Right ventricle myocardium superior (tissue), 1 donor: ENCODE results near the gene GMEB2. TPM values are rescaled to one million over a fixed set of nuclear protein-coding genes. Genes with fewer than 3 reads are reported as not detected.
"Not testable (repeated sequence)": the region's sequence is repeated elsewhere in the genome, so short reads cannot be mapped to it uniquely, and the experiment has no call there.

Source experiments
- ATAC-seq: fragments of 200-7000 bp; cut with Tn5 transposase; one replicate; pipeline ENCODE4 v1.9.1; 2020; ENCODE audit warnings: mild to moderate bottlenecking; ENCODE audit not compliant: poor library complexity
- DNase-seq: peaks from one replicate; pipeline ENCODE4 v3.0.0-alpha.2; 2020
- intact Hi-C: fragments of 100-400 bp; cut with DNase I; formaldehyde crosslinking; loops from one replicate; pipeline ENCODE4 v1.11.2; 2022
- total RNA-seq: library from RNA; stranded (reverse); fragmentation: NEBNext Ultra II Directional; extraction: Animal tissue kit (Norgen Biotek cat#: 25700); gene quantifications from one replicate; pipeline ENCODE4 v1.2.1, GENCODE V29; 2021
- donor health status: DM: no; HTN: yes; CAD: no; lungs with severe emphysema.

GMEB2 gene
- total RNA-seq, 1 donor from 2014 or later: 5.5 TPM

DNA sequence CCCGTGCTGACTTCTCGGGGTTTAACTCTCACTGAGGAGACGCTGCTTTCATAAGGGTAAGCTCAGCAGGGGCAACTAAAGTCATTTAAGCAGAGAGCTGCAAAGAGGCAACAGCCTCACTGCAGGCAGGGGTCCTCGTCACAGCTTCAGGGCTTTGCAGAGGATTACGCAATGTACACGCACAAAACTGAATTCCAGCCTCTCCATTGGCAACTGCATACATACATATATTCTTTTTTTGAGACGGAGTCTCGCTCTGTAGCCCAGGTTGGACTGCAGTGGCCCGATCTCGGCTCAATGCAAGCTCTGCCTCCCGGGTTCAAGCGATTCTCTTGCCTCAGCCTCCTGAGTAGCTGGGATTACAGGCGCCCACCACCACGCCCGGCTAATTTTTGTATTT, 2.4 kb downstream of the GMEB2 start:
- peak; percentile 23 for DNase-seq
- no peak for ATAC-seq
- intact Hi-C loops: no loop called here

DNA sequence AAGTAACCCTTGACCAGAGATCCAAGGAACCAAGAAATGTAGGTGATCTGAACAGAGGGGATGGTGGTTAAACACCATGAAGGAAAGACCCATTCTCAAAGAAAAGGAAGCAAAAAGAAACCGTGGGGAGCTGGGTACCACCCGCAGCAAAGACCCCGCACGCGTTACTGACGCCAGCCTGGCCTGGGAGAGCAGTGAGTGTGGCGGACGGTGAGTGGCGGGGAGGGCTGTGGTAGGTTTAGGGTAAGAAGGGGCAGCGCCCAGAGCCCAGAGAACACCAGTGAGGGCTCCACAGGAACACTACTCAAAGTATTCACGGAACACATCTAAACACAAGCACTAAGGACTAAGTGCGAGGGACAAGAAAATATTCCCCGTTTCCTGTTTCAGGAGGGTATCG, 4.2 kb downstream of the GMEB2 start:
- DNase-seq (peak; percentile 35), ATAC-seq (no peak)
- intact Hi-C loops: no loop called here

DNA sequence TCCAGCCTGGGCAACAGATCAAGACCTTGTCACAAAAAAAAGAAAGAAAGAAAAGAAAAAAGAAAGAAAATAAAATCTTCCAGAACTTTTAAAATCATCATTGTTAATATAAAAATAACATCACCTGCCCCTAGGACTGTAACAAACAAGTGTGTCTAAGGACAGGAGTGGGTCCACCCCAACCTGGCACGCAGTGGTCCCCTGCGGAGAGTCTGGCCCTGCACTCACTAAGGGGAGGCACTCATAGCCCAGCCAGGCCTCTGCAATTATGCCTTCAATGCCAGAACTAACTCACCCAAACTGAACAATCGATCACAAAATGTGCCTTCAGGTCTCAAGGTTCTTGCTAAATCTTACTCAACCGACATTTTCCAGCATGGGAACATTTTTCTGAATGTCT, 4.8 kb downstream of the GMEB2 start:
- ATAC-seq: no peak
- peak; percentile 5 for DNase-seq
- intact Hi-C loops: no loop called here

DNA sequence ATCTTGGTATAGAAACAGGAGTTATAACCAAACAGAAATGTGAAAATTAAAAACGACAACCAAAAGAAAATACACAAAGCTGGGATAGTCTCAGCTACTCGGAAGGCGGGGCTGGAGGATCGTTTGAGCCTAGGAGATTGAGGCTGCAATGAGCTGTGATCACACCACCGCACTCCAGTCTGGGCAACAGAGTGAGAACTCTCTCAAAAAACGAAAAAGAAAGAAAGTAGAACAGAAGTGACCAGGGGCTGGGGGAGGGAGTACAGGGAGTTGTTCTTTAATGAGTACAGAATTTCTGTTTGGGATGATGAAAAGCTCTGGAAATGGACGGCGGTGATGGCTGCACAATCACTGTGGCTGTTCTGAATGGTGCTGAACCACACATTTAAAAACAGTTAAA, 5.9 kb downstream of the GMEB2 start:
- intact Hi-C loops: no loop called here
- ATAC-seq (no peak), DNase-seq (peak; percentile 10)

DNA sequence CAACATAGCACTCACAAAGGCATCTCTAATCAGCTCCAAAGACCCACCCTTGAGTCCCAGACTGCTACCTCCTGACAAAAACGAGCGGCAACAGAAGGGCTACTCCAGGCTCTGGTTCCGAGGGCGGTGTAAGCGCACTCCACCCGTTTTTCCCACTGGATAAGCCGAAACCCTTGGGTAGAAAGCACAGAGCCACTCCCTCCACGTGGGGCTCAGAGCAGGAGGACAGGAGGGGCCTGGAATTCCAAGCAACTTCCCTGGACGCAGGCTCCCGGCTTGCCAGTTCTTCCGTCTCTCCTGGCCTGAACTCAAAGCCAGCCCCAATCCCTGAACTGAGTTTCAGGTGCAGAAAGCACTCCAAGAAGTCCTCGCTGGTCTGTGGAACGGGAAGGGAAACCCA, 7.4 kb downstream of the GMEB2 start:
- intact Hi-C loops: no loop called here
- ATAC-seq (no peak), DNase-seq (peak; percentile 24)

DNA sequence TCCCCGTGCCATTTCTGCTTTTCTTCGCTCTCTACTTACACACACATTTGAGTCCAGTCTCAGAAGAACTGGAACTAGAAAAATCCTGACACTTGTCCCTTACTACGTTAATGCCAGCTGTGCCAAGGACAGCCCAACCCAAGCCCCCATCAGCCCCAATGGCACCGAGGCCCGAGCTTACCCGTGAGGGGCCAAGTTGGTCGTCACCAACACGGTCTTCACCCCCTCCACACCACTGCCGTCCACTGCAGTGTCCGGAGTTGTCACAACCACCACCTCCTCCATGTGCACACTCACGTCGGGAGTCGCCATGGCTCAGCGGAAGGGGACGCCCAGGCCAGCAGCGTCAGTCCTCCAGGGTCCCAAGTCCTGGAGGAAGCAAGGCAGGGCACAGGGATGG, 7.8 kb downstream of the GMEB2 start:
- intact Hi-C loops: no loop called here
- no peak for ATAC-seq
- DNase-seq: peak; percentile 31

DNA sequence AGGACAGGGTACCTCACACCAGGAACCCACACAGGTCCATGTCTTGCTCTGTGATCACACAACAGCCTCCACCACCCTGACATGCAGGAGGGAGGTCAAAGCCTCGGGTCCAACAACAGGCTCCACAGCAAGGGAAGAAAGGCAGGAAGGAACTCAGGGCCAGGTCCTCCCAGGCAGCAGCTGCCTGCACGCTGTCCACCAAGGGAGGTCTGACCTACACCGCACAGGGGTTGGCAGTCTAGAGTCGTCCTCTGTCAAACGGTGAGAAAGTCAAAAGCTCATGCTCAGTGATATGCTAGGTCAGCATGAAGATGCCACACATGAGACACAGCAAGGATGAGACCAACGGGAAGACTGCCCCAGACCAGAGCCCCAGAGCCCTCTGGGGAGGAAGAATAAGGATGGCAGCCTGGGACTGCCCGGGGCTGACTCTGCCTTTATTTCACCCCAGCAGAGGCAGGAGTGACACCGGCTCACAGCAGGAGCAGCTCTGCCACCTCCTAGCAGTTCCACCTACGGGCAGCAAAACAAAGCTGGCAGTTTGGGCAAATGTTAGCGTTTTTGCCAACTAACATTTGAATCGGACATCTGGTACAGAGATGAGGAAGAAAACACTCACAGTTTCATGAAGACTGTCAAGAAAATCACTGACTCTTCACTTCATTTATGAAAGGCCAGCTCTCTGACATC, 8.5 kb downstream of the GMEB2 start:
- intact Hi-C loops: no loop called here
- ATAC-seq: no peak
- DNase-seq: peak; percentile 13

DNA sequence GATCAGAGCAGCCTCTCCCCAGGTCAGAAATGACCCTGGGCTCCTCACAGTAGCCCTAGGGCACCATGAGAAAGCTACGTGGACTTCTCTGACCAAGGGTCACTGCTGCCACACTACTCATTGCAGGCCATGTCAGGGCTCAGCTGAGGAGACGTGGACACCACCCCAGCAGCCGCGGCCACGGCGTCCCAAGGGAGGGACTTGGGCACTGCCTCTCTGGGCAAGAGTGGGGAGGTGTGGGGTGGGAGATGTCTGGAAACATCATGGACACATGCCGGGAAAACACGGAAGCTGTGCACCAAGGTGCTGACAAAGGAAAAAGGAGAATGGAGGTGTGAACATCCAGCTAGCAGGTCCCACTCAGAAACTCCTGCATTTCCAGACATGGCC, 9.0 kb downstream of the GMEB2 start:
- intact Hi-C loops: no loop called here
- DNase-seq (peak; percentile 14), ATAC-seq (no peak)

DNA sequence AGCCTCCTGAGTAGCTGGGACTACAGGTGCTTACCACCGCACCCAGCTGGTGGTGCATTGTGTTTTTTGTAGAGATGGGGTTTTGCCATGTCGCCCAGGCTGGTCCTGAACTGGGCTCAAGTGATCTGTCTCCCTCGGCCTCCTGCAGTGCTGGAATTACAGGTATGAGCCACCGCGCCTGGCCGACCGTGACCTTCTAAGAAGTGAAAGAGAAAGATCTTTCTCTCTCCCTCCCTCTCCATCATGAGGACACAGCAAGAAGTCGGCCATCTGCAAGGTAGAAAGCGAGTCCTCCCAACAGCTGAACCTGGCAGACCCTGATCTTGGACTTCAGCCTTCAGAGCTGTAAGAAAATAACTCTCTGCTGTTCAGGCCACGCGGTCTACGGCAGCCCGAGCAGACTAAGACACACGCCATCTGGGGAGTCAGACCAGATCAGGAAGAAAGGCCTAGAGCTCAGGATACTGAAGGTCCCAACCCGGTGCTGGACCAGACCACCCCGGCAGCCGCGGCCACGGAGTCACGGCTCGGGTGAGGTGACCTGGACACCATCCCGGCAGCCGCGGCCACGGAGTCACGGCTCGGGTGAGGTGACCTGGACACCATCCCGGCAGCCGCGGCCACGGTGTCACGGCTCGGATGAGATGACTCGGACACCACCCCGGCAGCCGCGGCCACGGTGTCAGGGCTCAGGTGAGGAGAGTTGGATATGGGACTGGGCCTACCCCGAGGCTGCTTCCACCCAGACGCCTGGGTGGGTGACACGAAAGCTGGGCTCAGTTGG, 9.6 kb downstream of the GMEB2 start:
- no peak for ATAC-seq
- intact Hi-C loops: no loop called here
- peak; percentile 33 for DNase-seq

DNA sequence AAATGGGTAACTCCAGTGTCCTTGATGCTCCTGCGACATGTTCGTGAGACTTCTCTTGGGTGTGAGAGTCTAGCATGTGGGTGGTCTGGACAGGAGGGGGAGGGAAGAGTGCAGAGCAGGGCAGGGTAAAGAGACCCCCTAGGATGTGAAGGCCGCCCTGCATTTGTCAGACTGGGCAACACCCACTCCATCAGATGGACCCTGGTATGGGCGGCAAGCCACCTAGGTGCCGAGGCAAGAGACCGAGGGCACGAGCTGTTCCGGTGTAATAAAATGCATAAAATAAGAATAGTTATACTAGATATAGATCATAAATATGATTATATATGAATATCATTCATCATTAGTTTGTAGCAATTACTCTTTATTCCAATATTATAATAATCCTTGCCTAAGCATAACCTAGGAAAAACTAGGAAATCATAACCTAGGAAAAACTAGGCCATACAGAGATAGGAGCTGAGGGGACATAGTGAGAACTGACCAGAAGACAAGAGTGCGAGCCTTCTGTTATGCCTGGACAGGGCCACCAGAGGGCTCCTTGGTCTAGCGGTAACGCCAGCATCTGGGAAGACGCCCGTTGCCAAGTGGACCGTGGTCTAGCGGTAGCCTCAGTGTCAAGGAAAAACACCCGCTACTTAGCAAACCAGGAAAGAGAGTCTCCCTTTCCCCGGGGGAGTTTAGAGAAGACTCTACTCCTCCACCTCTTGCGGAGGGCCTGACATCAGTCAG, 12.9 kb downstream of the GMEB2 start:
- intact Hi-C loops: loop anchor here (5.0 kb wide), 1 partner anchor 77 kb away; the partner anchor contains the start of gene PTK6
- ATAC-seq: not testable (repeated sequence)
- peak; percentile 40 for DNase-seq

DNA sequence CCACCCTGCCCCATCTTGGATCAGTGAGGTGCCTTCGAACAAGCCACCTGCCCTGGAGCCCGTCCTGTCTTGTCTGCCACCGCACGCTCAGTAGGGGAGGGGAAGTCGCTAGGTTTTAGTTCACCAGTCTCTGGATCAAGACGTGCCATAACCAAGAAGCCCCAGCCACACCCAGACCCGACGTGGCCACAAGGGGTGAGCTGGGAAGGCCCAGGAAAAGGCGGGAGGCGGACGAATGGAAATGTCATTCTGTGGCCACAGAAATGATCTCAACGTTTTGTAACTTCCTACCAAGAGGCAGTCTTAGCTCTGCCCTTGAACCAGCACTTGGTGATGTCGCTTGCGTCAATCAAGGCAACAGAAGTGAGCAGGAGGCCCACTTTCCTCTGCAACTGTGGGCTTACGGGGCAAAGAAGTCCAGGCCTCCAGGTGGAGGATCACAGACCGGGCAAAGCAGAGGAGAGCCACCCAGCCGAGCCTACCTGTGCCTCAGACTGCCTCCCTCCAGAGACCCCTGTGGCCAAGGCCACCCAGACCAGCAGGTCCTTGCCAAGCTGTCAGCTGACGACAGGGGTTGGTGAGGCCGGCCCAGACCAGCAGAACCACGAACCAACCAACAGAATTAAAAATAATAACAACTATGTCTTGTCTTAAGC, 14.5 kb downstream of the GMEB2 start:
- DNase-seq (peak; percentile 32), ATAC-seq (peak; percentile 29)
- intact Hi-C loops: loop anchor here (5.0 kb wide), 1 partner anchor 75 kb away; the partner anchor contains the start of gene PTK6

DNA sequence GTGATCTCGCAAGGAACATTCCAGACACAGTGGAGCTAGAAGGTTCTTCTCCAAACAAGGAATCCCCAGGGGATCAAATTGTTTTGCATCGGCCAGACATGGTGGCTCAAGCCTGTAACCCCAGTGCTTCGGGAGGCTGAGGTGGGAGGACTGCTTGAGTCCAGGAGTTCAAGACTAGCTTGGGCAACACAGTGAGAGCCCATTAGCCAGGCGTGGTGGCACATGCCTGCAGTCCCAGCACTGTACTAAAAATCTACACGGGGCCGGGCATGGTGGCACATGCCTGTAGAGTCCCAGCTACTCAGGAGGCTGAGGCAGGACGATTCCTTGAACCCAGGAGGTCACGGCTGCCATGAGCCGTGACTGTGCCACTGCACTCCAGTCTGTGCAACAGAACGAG, 15.3 kb downstream of the GMEB2 start:
- intact Hi-C loops: loop anchor here (5.0 kb wide), 1 partner anchor 74 kb away; the partner anchor contains the start of gene PTK6
- DNase-seq (no peak), ATAC-seq (no peak)

DNA sequence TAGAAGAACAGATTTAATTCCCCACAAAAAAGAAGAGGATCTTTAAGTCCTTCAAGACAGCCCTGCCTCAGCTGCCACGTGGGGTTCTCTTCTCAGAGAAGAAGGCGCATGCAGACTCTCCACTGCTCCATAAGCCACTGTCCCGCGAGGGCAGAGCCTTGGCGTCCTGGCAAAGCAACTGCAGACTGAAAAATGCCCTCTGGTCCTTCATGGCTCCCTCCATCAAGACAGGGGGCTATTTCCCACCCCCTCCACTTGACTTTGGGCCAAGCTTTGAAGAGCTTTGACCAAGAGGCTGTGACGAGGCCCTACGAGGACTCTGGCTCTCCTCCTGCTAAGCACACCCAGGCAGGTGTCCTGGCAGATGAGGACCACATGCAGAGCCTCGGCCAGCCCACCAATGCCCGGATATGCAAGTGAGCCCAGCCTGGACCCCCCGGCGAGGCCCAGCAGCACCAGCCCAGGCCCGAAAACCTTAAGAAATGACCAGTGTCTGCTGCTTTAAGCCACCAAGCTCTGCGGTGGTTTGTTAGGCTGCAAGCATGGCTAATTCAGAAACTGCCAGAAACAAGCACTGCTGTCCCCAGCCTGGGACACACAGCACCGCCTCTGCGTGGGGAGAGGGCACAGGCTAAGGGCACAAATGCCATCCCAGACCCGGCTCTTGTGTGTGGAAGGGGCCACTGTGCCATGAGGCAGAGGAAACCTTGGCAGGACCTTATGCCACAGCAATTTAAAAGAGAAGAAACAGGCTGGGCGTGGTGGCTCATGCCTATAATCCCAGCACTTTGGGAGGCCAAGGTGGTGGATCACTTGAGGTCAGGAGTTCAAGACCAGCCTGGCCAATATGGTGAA, 16.1 kb downstream of the GMEB2 start:
- no peak for ATAC-seq
- intact Hi-C loops: loop anchor here (5.0 kb wide), 1 partner anchor 74 kb away; the partner anchor contains the start of gene PTK6
- peak; percentile 24 for DNase-seq

DNA sequence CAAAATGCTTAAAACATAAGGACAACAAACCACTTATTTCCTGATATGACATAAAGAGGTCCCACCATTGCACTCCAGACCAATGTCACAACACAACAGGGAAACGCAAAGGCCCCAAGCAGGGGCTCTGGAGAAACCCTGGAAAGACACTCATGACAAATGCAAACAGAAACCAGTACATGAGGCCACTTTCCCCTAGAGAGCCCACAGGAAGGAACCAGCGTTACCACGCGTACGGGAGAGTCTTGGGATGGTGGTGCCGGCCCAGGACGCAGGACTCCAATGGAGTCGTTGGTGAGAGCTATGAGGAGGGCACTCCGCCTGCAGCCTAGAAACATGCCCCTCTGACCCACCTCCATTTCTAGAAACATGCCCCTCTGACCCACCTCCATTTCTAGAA, 20.2 kb downstream of the GMEB2 start:
- ATAC-seq (no peak), DNase-seq (no peak)
- intact Hi-C loops: no loop called here

DNA sequence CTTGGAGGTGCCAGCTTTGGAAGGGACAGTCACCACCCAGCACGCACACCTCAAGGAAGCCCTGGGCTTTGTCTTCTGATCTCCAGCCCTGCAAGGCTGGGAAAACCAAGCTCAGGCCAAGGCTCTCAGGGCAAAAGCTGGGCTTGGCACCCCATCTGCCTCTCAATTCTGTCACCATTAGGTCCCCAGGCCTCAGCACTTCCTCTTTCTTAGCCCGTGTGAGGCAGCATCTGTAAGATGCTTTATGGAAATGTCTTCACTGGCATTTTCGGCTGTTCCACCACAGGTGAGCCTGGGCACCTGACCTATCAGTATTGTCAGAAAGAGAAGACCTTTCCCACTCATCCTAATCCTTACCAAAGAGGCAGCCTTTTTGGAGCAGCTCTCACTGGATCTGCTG, 24.6 kb downstream of the GMEB2 start:
- intact Hi-C loops: no loop called here
- no peak for ATAC-seq
- no peak for DNase-seq

DNA sequence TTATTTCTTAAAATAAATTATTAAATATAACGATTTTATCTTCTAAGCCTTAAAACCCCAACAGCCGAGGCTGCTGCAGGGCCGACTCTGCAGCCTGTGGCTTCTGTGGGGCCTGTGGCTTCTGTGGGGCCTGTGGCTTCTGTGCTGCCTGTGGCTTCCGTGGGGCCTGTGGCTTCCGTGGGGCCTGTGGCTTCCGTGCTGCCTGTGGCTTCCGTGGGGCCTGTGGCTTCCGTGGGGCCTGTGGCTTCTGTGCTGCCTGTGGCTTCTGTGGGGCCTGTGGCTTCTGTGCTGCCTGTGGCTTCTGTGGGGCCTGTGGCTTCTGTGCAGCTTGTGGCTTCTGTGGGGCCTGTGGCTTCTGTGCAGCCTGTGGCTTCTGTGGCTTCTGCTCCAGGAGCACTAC, 25.2 kb downstream of the GMEB2 start:
- DNase-seq, ATAC-seq, intact Hi-C loops: not testable (repeated sequence)

DNA sequence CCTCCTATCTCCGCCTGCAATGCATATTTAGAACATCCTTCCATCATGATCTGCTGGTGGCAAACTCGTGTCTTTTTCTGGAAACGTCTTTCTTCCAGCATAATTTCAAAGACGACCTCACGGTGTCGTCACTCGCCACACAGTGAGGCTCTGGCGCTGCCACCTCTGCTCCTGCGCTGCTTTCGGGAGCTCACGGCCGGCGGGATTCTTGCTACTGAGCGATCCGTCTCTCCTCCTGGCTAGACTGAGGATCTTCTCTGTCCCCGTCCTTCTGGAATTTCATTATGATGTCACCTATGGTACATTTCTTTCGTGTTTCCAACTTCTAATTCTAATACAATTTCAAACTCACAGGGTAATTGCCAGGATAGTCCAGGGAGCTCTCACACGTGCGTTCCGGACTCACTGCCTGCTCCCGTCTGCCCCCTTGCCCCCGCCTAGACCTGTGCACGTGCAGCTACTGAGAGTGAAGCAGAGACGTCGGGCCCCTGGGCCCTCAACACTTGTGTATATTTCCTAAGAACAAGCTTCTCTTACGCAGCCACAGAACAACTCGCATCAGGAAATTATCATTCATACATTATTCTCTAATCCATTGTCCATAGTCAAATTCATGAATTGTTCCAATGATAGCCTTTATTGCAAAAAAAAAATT, 27.4 kb downstream of the GMEB2 start:
- no peak for DNase-seq
- intact Hi-C loops: no loop called here
- ATAC-seq: no peak
